Kidney epithelial cell (primary cell): ENCODE measurements around the gene NR4A1. TPM values are rescaled to one million over a fixed set of nuclear protein-coding genes. Genes with fewer than 3 reads are reported as not detected.

Source experiments
- DNase-seq: peaks from one replicate; pipeline ENCODE4 v3.0.0-alpha.2; 2010; ENCODE audit warnings: low read depth
- H3K27me3 ChIP-seq: 2 replicates; pipeline ENCODE4 v1.6.0; 2011; ENCODE audit warnings: low read length; ENCODE audit not compliant: control insufficient read depth, insufficient read depth
- H3K36me3 ChIP-seq: 2 replicates; pipeline ENCODE4 v1.5.1; 2011; ENCODE audit warnings: low read length; ENCODE audit not compliant: control insufficient read depth, insufficient read depth
- H3K4me3 ChIP-seq: 2 replicates; pipeline ENCODE4 v1.5.1; 2011; ENCODE audit warnings: low read depth, mild to moderate bottlenecking, control low read depth, low read length
- total RNA-seq: library from RNA; depleted of rRNA; stranded (reverse); fragments of >200 nt; gene quantifications from 2 replicates; pipeline ENCODE4 v1.2.3, GENCODE V29; 2015
- TF ChIP-seq, protein P1 (sequence below): IDR thresholded peaks from 2 replicates; pipeline ENCODE4 v1.5.1; 2011; ENCODE audit warnings: mild to moderate bottlenecking, moderate library complexity, low read length, control low read depth, inconsistent platforms; ENCODE audit not compliant: insufficient read depth, poor library complexity, severe bottlenecking

NR4A1 gene
- total RNA-seq, 1 donor from 2014 or later = 9.2 TPM

DNA sequence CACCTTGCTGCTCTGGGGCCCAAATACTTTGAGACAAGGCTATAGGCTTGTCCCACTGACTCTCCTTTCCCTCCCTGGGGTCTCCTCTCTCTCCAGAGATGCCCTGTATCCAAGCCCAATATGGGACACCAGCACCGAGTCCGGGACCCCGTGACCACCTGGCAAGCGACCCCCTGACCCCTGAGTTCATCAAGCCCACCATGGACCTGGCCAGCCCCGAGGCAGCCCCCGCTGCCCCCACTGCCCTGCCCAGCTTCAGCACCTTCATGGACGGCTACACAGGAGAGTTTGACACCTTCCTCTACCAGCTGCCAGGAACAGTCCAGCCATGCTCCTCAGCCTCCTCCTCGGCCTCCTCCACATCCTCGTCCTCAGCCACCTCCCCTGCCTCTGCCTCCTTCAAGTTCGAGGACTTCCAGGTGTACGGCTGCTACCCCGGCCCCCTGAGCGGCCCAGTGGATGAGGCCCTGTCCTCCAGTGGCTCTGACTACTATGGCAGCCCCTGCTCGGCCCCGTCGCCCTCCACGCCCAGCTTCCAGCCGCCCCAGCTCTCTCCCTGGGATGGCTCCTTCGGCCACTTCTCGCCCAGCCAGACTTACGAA, 3.1 kb downstream of the NR4A1 start:
- Histone ChIP-seq H3K27me3 (peaks cover 2% of the 10 kb centered on the region), H3K4me3 (no peak overlapping the region), H3K36me3 (no peaks in the 10 kb centered on the region)
- TF ChIP-seq, protein P1, sequence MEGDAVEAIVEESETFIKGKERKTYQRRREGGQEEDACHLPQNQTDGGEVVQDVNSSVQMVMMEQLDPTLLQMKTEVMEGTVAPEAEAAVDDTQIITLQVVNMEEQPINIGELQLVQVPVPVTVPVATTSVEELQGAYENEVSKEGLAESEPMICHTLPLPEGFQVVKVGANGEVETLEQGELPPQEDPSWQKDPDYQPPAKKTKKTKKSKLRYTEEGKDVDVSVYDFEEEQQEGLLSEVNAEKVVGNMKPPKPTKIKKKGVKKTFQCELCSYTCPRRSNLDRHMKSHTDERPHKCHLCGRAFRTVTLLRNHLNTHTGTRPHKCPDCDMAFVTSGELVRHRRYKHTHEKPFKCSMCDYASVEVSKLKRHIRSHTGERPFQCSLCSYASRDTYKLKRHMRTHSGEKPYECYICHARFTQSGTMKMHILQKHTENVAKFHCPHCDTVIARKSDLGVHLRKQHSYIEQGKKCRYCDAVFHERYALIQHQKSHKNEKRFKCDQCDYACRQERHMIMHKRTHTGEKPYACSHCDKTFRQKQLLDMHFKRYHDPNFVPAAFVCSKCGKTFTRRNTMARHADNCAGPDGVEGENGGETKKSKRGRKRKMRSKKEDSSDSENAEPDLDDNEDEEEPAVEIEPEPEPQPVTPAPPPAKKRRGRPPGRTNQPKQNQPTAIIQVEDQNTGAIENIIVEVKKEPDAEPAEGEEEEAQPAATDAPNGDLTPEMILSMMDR = no peak
- no peak for DNase-seq

DNA sequence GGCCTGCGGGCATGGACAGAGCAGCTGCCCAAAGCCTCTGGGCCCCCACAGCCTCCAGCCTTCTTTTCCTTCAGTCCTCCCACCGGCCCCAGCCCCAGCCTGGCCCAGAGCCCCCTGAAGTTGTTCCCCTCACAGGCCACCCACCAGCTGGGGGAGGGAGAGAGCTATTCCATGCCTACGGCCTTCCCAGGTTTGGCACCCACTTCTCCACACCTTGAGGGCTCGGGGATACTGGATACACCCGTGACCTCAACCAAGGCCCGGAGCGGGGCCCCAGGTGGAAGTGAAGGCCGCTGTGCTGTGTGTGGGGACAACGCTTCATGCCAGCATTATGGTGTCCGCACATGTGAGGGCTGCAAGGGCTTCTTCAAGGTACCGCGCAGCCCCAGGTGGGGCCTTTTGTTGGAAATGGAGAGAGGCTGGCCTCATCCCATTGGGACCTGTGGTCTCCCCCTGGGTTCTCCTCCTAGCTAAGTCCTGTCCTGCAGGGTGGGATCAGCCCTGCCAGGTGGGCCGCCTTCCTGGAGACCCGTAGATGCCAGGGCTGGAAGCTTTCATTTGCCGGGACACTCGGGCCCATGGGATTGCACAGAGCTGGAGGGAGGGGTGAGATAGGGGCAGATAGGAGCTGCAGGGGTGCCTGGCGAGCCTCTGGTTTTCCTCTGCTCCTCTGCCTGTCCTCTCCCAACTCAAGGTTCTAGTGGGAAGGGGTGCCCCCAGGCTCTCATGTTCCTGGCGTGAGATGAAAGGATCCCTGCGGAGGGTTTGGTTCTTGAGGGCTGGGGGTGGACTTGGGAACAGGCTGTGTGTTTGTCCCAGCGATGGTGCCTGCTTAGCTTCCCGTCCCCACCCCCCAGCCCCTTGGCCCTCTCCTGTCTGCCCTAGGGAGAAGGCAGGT, 3.8 kb downstream of the NR4A1 start:
- no peaks in the 10 kb centered on the region for H3K36me3 ChIP-seq
- TF ChIP-seq, protein P1 = no peak

DNA sequence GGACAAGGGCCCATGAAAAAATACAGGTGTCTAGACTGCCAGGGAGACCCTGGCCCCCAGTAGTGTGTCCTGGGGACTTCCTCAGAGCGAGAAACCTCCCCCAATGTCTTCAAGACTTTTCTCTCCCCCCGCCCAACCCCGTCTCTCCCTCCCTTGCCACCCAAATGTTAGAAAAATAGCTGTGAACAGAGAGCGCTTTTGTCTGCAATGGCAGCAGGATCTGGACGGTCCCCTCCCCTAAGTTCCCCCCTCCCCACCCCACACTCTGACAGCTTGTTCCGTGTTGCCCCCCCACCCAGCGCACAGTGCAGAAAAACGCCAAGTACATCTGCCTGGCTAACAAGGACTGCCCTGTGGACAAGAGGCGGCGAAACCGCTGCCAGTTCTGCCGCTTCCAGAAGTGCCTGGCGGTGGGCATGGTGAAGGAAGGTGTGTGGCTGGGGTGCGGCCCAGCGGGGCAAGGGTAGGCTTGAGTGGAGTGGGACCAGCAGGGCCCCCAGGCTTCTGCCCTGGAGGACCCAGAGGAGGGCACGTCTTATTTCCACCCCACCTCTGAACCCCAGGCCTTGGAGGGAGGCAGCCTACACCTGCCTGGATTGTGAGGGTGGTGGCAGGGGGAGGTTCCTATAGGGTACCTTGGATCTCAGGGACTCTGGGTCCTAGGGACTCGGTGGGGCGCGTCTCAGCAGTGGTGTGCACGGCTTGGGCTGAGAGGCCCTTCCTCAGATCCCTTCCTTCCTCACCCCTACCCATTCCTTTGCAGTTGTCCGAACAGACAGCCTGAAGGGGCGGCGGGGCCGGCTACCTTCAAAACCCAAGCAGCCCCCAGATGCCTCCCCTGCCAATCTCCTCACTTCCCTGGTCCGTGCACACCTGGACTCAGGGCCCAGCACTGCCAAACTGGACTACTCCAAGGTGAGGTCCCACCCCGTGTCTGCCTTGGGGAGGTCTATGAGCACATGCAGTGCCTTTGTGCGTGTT, 4.8 kb downstream of the NR4A1 start:
- Histone ChIP-seq H3K36me3 (no peaks in the 10 kb centered on the region), H3K27me3 (no peaks in the 10 kb centered on the region), H3K4me3 (no peak overlapping the region)
- no peak for DNase-seq
- TF ChIP-seq, protein P1 = no peak

More for the DNA sequence above, 3.8 kb downstream of the NR4A1 start:
- Histone ChIP-seq H3K27me3 (peaks cover 2% of the 10 kb centered on the region), H3K4me3 (no peak overlapping the region)
- no peak for DNase-seq

DNA sequence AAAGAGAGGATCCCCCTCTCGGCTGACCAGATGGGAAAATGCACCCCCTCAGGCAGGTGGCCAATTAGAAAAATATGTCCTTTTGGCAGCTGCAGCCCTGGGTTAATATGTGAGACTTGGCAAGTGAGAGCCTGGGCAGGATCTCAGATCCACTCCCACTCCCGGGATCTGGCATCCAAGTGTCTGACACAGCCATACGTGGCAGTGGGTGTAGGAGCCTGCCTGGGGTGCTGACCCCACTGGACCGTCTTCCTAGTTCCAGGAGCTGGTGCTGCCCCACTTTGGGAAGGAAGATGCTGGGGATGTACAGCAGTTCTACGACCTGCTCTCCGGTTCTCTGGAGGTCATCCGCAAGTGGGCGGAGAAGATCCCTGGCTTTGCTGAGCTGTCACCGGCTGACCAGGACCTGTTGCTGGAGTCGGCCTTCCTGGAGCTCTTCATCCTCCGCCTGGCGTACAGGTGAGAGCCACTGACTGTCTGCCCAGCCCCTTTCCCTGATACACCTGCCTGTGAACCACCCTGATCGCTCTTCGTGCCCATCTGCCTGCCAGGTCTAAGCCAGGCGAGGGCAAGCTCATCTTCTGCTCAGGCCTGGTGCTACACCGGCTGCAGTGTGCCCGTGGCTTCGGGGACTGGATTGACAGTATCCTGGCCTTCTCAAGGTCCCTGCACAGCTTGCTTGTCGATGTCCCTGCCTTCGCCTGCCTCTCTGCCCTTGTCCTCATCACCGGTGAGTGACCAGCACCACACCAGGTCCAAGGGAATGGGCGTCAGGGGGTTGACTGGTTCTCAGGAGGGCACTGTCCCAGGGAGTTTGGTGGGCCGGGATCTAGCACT, 5.8 kb downstream of the NR4A1 start:
- H3K4me3 ChIP-seq = no peak overlapping the region
- no peaks in the 10 kb centered on the region for H3K36me3 ChIP-seq
- DNase-seq = no peak
- no peaks in the 10 kb centered on the region for H3K27me3 ChIP-seq
- TF ChIP-seq, protein P1 = no peak
